Osteocyte (in vitro differentiated cells): ENCODE measurements around the gene C2CD4C. TPM values are rescaled to one million over a fixed set of nuclear protein-coding genes. Genes with fewer than 3 reads are reported as not detected.

ENCODE experiments used
- DNase-seq: peaks from one replicate; pipeline ENCODE4 v3.0.0; 2021; ENCODE audit warnings: mixed read lengths; ENCODE audit not compliant: unreplicated experiment; ENCODE audit errors: extremely low spot score
- H3K27ac Mint-ChIP-seq: one replicate; pipeline ENCODE4 v1.8.0; 2021; ENCODE audit warnings: mild to moderate bottlenecking, mixed read lengths; ENCODE audit not compliant: unreplicated experiment
- H3K27me3 Mint-ChIP-seq: one replicate; pipeline ENCODE4 v1.8.0; 2021; ENCODE audit warnings: mixed read lengths; ENCODE audit not compliant: unreplicated experiment
- H3K36me3 Mint-ChIP-seq: one replicate; pipeline ENCODE4 v1.8.0; 2021; ENCODE audit warnings: mixed read lengths; ENCODE audit not compliant: unreplicated experiment
- H3K4me1 Mint-ChIP-seq: one replicate; pipeline ENCODE4 v1.8.0; 2021; ENCODE audit warnings: mixed read lengths; ENCODE audit not compliant: unreplicated experiment
- H3K4me3 Mint-ChIP-seq: one replicate; pipeline ENCODE4 v1.8.0; 2021; ENCODE audit warnings: mild to moderate bottlenecking, moderate library complexity, mixed read lengths; ENCODE audit not compliant: unreplicated experiment
- H3K9me3 Mint-ChIP-seq: one replicate; pipeline ENCODE4 v1.8.0; 2021; ENCODE audit warnings: mixed read lengths; ENCODE audit not compliant: unreplicated experiment
- total RNA-seq: library from RNA; stranded (reverse); gene quantifications from 2 replicates; pipeline ENCODE4 v1.2.1, GENCODE V29; 2021
- TF ChIP-seq, protein P1 (sequence below): fragments of 200-600 bp; sonication (generic); IDR thresholded peaks from 2 replicates; pipeline ENCODE4 v1.5.0; 2021; ENCODE audit warnings: antibody characterized with exemption, mild to moderate bottlenecking, moderate library complexity

The C2CD4C gene
- total RNA-seq, 1 donor from 2014 or later, result 1.2 TPM

DNA sequence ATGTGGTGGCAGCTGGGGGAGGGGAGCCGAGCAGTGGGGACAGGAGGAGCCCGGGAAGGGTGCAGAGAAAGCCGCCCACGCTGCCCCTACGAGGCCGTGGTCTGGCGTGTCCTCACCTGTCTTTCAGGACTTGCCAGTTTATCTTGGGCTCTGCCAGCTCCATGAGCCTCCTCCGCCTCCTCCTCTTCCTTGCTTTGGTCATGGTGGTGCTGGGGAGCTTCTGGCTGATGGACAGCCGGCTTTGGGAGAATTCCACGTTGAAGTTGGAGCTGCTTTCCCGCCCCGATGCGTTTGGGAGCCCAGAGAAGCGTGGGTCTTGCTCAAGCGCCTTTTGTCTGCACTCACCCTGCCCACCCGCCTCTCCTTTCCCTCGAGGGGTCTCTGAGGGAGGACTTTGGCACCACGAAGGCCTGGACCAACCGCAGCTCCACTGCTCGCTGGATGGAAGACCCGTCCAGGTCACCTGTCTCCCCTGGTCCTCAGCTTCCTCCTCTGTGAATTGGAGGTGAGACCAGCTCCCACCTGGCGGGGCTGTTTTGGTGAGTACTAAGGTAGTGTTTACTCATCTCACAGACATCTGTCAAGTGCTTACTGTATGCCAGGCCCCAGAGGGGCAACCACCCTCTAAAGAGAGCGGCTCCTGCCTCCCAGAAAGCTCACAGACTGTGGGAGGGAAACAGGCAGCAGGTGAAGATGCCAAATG lies 34.6 kb downstream of the C2CD4C start:
- Mint-ChIP-seq H3K27ac (no peak overlapping the region), H3K4me3 (no peak overlapping the region), H3K27me3 (peaks cover 26% of the 10 kb centered on the region), H3K9me3 (no peaks in the 10 kb centered on the region), H3K4me1 (peaks cover 4% of the 10 kb centered on the region), H3K36me3 (no peaks in the 10 kb centered on the region)
- TF ChIP-seq, protein P1, sequence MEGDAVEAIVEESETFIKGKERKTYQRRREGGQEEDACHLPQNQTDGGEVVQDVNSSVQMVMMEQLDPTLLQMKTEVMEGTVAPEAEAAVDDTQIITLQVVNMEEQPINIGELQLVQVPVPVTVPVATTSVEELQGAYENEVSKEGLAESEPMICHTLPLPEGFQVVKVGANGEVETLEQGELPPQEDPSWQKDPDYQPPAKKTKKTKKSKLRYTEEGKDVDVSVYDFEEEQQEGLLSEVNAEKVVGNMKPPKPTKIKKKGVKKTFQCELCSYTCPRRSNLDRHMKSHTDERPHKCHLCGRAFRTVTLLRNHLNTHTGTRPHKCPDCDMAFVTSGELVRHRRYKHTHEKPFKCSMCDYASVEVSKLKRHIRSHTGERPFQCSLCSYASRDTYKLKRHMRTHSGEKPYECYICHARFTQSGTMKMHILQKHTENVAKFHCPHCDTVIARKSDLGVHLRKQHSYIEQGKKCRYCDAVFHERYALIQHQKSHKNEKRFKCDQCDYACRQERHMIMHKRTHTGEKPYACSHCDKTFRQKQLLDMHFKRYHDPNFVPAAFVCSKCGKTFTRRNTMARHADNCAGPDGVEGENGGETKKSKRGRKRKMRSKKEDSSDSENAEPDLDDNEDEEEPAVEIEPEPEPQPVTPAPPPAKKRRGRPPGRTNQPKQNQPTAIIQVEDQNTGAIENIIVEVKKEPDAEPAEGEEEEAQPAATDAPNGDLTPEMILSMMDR, result no peak
- peak; percentile 77 for DNase-seq

DNA sequence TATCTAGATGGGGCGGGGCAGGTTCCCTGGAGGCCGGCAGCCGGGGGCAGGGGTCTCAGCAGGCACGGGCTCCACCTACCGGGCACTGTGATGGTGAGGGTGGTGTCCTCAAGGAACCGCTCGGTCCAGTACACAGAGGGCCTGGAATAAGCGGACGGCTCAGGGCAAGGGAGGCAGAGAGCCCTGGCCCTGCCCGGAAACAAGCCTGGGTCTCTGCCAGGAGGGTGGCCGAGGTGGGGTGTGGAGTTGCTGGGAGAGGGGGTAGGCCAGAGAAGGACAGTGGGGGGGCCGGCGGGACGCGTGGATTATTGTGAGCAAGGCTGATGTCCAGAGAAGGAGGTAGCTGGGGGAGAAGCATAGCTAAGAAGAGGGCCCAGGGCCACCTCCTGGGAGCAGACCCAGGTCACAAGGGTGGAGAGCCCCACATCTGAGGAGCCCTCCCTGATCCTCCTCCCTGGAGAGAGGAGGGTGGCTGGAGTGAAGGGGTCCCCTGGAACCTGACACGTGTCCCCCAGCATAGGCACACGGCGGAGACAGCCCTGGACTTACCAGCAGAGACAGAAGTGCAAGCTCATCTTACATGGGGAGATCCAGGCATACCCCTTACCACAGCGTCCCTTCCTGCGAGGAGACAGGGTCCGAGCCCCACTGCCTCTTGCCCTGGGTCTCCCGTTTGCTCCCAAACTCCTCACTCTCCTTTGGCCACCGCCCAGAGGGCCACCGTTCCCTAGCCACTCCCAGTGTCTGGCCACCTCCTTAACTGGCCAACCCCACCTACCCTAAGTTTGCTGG lies 35.4 kb downstream of the C2CD4C start:
- H3K36me3 Mint-ChIP-seq, result no peaks in the 10 kb centered on the region
- H3K27ac Mint-ChIP-seq, result no peak overlapping the region
- no peak overlapping the region for H3K4me3 Mint-ChIP-seq
- DNase-seq, result peak; percentile 82
- TF ChIP-seq, protein P1, result no peak
- peaks cover 4% of the 10 kb centered on the region for H3K4me1 Mint-ChIP-seq
- peaks cover 33% of the 10 kb centered on the region for H3K27me3 Mint-ChIP-seq
- no peaks in the 10 kb centered on the region for H3K9me3 Mint-ChIP-seq

DNA sequence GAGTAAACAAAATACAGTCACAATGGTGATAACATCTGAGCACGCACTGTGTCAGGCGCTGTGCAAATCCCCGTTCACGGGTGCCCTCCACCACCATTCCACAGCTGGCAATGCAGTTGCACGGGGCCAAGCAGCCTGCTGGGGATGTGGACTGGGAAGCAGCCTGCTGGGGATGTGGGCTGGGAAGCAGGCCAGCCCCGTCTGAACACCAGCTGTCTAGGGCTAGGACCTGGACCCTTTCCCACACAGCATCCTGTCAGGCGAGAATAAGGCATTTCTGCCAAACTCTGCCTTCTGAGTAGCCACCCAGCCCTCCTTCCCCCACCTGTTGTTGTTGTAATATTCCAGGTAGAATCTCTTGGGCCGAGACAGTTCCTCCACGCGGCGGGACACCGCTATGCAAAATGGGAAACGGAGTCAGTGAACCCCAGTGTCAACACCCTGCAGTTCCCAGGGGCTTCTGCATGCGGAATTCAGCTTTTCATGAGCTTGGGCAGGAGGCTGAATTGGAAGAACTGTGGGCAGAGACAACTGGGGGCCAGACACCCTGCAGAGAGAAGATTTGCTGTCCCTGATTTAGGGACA lies 36.5 kb downstream of the C2CD4C start:
- H3K36me3 Mint-ChIP-seq, result no peaks in the 10 kb centered on the region
- no peak overlapping the region for H3K27ac Mint-ChIP-seq
- H3K4me1 Mint-ChIP-seq, result peaks cover 4% of the 10 kb centered on the region
- peak; percentile 75 for DNase-seq
- no peaks in the 10 kb centered on the region for H3K9me3 Mint-ChIP-seq
- peaks cover 39% of the 10 kb centered on the region for H3K27me3 Mint-ChIP-seq
- no peak overlapping the region for H3K4me3 Mint-ChIP-seq
- TF ChIP-seq, protein P1, result no peak

DNA sequence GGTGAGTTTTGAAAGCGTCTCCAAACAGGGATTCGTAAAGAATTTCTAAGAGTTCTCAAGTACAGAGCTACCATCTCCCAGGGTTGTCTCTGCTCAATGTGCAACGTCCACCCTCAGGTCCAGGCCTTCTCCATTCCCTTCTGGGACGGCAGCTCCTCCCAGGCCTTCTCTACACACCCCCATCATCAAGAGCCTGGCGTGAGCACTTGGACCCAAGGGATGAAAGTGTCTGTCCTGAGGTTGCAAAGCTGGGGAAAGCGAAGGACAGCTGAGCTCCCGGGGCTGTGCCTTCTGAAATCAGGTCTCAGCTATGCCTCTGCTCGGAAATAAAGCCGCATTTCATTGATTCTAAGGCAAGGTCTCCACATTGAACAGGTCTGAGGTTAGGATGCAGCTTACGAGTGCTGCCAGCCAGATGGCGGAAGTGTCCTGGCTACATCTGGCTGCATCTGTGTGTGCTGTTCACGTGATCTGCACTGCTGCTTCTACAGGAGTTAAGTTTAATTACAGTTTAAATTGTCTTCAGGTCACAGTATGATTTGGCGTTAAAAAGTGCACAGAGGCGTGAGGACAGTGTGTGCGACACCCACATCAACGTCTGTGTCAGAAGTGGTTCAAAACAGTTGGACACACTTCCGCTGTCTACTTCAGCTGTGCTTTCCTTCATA lies 37.3 kb downstream of the C2CD4C start:
- peak; percentile 53 for DNase-seq
- TF ChIP-seq, protein P1, result no peak
- H3K27ac Mint-ChIP-seq, result no peak overlapping the region

More for the DNA sequence above, 37.3 kb downstream of the C2CD4C start:
- H3K4me3 Mint-ChIP-seq, result no peak overlapping the region
- no peaks in the 10 kb centered on the region for H3K9me3 Mint-ChIP-seq
- no peaks in the 10 kb centered on the region for H3K36me3 Mint-ChIP-seq
- H3K4me1 Mint-ChIP-seq, result peaks cover 4% of the 10 kb centered on the region
- H3K27me3 Mint-ChIP-seq, result peaks cover 47% of the 10 kb centered on the region
